Measurements from ENCODE around the gene KCTD21.

Gene KCTD21

GRCh38 chr11:78138291-78138690, 50.1 kb downstream of the KCTD21 start:
- DNase-seq: no peak

GRCh38 chr11:78132475-78132874, 56.0 kb downstream of the KCTD21 start:
- DNase-seq: no peak

GRCh38 chr11:78131956-78132355, 56.5 kb downstream of the KCTD21 start:
- no peak for DNase-seq

GRCh38 chr11:78127403-78127802, 61.0 kb downstream of the KCTD21 start:
- no peak for DNase-seq
